Measurements from ENCODE around the gene ANXA7.

The ANXA7 gene

GRCh38 chr10:73413528-73414229 is at the start of gene ANXA7:
Gene ANXA7, minus strand, starts transcription at chr10:73414058. Its CDS starts 13,202 bp downstream, at chr10:73400856.
- DNase-seq (ENCODE audit: low spot score) = peak; percentile 89

DNA sequence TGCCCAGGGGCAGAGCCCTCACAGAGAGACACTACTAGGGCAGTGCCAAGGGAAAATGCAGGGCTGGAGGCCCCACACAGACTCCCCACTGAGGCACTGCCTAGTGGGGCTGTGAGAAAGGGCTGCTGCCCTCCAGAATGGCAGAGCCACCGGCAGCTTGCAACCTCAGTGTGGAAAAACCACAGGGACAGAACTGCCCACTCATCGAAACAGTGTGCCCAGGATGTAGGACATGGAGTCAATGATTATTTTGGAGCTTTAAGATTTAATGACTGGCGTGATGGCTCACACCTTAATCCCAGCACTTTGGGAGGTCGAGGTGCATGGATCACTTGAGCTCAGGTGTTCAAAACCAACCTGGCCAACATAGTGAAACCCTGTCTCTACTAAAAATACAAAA is 47.0 kb upstream of the ANXA7 start:
- no peak for DNase-seq (ENCODE audit: low spot score)

DNA sequence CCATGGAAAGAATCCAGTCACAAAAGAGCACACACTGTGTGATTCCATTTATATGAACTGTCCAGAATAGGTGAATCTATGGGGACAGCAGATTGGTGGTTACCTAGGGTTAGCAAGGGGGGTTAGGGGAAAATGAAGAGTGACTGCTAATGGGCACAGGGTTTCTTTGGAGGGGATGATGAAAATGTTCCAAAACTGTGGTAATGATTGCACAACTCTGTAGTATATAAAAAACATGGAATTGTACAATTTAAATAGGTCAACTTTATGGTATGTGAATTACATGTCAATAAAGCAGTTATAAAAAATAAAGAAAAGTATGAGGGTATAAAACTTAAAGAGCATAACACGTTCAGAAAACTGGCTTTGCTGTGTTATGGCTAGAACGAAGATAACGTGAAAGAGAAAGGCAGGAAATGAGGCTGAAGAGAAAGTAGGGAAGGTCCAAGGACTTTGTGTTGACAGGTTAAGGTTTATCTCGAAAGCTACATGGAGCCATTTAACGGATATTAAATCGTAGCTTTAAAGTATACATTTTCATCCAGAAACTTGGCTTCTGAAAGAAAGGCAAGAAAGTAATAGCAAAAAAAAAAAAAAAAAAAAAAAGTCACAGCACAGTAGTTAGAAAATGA is 45.9 kb upstream of the ANXA7 start:
- no peak for DNase-seq (ENCODE audit: low spot score)

GRCh38 chr10:73456187-73456890 is 42.5 kb upstream of the ANXA7 start:
- no peak for DNase-seq (ENCODE audit: low spot score)

DNA sequence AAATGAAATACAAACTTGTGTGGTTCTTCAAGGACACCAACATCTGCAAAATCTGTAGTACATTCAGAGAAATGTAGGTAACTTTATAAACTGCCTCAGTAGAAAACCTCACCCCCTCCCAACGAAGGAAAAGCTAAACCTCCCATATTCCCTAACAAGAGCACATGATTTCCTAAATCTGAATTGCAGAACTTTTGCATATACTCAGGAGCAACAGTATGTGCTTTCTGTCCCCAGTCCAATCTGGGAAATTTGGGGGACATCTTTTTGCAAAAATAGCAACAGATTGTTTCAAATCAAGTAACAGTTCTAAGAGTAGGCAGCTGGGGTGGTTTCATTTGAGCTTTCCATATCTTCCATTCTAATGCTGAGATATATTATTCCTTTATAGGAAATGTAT is 35.3 kb upstream of the ANXA7 start:
- no peak for DNase-seq (ENCODE audit: low spot score)

DNA sequence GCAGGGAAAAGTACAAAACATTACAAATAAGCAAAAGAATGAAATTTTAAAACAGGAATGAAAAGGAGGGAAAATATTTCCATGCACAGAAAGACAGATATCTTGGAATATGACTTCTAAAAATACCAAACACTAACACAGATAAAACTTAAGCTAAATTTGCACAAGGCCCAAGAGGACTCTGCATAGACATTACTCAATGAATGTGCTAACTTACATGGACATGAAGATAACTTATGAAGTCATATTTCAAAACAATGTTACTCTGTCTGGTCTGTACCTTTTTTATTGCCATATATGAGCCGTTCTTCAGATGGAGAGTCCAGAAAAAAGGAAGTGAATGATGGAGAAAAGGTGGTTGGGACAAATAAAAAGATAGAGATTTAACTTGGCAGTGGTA is 34.5 kb upstream of the ANXA7 start:
- no peak for DNase-seq (ENCODE audit: low spot score)

DNA sequence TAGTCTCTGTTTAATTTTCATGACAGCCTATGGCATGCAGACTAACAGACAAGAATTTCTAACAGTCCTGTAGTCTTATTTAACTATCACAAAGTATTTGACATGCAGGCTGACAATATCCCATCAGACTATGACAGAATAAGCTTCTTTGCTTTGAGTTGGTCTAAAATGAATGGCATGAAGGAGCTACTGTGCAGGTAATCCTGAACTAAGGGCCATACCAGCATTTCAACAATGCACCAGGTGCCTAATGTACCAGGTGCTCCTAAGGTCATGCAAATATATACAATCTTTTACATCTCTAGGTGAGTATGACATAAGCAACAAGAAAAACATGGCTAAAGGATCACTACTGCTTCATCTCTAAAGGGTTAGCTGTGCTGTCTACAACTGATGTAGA is 33.1 kb upstream of the ANXA7 start:
- no peak for DNase-seq (ENCODE audit: low spot score)

DNA sequence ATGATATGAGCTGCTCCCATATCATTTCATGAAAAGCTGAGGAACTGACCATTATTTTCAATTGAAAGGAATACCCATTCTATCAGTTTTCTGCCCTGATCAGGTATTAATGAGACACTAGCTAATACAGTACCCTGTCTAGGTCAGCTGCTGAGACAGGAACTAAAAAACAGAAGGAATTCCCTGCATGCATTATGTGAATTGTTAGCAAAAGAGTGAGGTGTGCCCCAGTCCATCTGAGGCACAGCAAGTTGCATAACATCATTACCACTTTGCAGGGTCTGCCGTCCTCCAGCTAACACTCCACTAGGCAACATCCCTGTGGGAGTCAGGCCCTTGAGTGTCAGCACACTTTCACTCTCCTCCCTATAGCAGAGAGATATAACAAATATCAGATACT is 30.6 kb upstream of the ANXA7 start:
- no peak for DNase-seq (ENCODE audit: low spot score)

GRCh38 chr10:73439605-73440312 is 25.9 kb upstream of the ANXA7 start:
- no peak for DNase-seq (ENCODE audit: low spot score)

GRCh38 chr10:73439055-73439454 is 25.2 kb upstream of the ANXA7 start:
- no peak for DNase-seq (ENCODE audit: low spot score)

DNA sequence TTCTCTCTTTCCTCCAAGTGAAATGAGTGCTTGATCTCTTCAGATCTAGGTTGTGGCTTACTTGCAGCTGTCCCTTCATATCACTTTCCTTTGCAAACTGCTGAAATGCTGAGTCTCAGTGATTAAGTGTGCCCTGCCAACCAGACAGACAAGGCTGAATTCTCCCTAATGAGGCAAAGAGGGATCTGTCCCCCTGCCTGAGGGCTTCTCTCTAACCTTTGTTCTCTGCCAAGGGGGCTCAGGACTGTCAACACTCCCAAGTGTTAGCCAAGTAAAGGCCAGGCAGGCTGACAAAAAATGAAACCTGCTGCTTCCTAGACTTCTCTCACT is 19.6 kb upstream of the ANXA7 start, which contains the start of gene MSS51:
Gene MSS51, minus strand, starts transcription at position 24 of the 330 bp plus-strand sequence. CDS start 5,277 bp downstream, outside the sequence.
- no peak for DNase-seq (ENCODE audit: low spot score)

DNA sequence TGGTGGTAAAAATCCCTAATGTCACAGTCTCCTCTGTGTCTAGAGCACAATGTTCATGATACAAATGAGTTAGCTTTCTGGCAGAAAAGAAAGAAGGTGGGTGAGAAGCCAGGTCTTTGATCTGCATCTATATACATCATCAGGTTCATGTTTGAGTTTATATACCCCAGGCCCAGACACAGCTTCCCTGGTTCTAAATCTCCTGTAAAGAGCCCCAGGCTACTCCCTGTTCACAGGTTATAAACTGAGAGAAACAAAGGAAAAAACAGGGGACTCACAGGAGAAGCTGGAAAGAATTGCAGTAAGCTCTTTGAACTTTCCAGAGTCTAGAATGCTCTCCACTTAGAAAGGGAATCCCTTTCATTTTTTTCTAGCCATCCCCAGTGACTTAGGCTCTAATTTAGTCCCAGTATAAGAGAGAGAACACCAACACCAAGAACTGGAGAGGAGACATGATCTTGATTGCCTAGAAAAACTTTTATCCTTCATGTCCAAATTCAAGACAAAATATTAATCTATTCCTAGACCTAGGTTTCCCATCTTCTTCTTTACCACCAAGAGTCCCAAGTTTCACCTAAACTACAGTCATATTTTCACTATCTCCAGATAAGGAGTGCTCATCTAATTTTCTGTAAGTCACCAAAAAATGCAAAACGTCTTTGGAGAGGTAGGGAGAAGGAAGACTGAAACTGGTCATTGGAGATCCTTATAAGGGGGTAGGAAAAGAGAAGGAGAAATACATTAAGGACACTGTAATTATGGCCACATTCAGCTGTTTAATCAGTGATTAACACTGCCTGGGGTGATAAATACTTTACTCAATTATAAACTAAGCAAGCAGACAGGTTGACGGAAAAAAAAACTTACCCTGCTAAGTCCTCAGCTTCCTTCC is 19.0 kb upstream of the ANXA7 start:
- DNase-seq (ENCODE audit: low spot score) = no peak

DNA sequence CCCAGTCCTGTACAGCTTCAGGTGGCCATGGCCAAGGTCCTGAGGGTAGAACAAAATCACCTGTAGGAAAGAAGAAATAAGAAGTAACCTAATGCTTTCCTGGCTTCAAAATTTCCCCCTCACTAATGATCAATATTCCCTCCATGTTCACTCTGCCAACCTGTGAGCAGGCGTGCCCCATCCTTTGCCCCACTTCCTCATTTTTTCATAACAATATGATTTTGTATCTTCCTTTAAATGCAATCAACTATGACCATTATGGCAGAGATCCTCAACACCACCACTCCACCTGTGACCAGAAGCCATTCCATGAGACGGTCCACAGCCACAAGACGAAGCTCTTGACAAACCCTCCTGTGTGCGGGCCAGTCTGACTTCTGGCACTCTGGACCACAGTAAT is 12.5 kb upstream of the ANXA7 start:
- no peak for DNase-seq (ENCODE audit: low spot score)

GRCh38 chr10:73424478-73424877 is 10.6 kb upstream of the ANXA7 start:
- no peak for DNase-seq (ENCODE audit: low spot score)

GRCh38 chr10:73423309-73423708 is 9.5 kb upstream of the ANXA7 start:
- no peak for DNase-seq (ENCODE audit: low spot score)

GRCh38 chr10:73416571-73416970 is 2.7 kb upstream of the ANXA7 start:
- DNase-seq (ENCODE audit: low spot score) = no peak

GRCh38 chr10:73414230-73414945 is 530 bp upstream of the ANXA7 start:
- peak; percentile 7 for DNase-seq (ENCODE audit: low spot score)

- DNase-seq (ENCODE audit: low spot score) = no peak
Observed at GRCh38 chr10:73413108-73413527, 740 bp downstream of the ANXA7 start.

GRCh38 chr10:73410897-73411296 is 3.0 kb downstream of the ANXA7 start:
- DNase-seq (ENCODE audit: low spot score) = no peak

DNA sequence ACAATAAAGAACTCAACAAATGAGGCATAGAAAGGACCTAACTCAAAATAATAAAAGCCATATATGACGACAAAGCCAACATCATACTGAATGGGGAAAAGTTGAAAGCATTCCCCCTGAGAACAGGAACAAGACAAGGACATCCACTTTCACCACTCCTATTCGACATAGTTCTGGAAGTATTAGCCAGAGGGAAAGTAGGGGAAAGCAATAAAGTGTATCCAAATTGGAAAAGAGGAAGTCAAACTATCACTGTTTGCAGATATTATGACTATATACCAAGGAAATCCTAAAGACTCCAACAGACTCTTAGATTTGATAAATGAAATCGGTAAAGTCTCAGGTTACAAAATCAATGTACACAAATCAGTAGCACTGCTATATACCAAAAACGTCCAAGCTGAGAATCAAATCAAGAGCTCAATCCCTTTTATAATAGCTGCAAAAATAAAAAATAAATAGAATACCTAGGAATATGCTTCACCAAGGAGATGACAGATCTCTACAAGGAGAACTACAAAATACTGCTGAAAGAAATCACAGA is 4.8 kb downstream of the ANXA7 start:
- DNase-seq (ENCODE audit: low spot score) = no peak

DNA sequence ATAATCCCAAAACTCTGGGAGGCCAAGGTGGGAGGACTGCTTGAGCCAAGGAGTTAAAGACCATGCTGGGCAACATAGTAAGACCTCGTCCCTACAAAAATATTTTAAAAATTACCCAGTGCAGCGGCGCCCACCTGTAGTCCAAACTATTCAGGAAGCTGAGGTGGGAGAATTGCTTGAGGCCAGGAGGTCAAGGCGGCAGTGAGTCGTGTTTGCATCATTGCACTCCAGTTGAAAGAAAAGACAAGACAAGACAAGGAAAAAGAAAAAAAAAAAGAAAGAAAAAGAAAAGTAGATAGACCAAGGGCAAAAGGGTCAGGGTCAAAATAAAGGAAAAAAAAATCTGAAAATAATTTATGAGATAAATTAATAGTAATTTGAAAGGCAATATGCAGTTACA is 5.8 kb downstream of the ANXA7 start:
- no peak for DNase-seq (ENCODE audit: low spot score)

All from CD4-positive, alpha-beta T cell treated with Interleukin-15 for 4 hours (primary cell).